ENCODE data around the gene ZNF792. TPM values are rescaled to one million over a fixed set of nuclear protein-coding genes. Genes with fewer than 3 reads are reported as not detected.

Gene ZNF792
- total and polyA plus RNA-seq, 2 of the 4 experiments (the other 2 are of a cell fraction), result 1.5 to 4.8 TPM

- Histone ChIP-seq H2BK20ac (ENCODE audit: low read depth, low read length) (no peak overlapping the region), H3K4ac (ENCODE audit: low read depth, low read length) (no peak overlapping the region), H2BK120ac (ENCODE audit: low read depth, low read length) (no peak overlapping the region), H2AK5ac (ENCODE audit: low read depth, low read length) (no peak overlapping the region), H2AFZ (replicated peaks; ENCODE audit: low read length, poor library complexity) (no peak overlapping the region), H3K4me2 (ENCODE audit: low read depth, low read length) (no peak overlapping the region), H3K36me3 (ENCODE audit: control insufficient read depth, insufficient read depth, low read length) (peaks cover 17% of the 10 kb centered on the region), H2AK9ac (replicated peaks; ENCODE audit: low read depth, low read length, poor library complexity) (no peak overlapping the region), H3K4me3 (ENCODE audit: insufficient read depth, low read depth, low read length) (no peak overlapping the region), H3K9me3 (ENCODE audit: control insufficient read depth, insufficient read depth, low read length) (peaks cover 21% of the 10 kb centered on the region), H3K18ac (ENCODE audit: low read depth, low read length) (no peak overlapping the region), H2BK5ac (ENCODE audit: low read depth, low read length, poor library complexity, severe bottlenecking) (no peak overlapping the region), H3K79me1 (ENCODE audit: low read depth in 1 of 2, low read length in 2 of 2) (peaks cover 9 to 16% of the 10 kb centered on the region in 2 experiments), H2BK15ac (ENCODE audit: low read depth, low read length) (no peak overlapping the region), H4K91ac (ENCODE audit: insufficient read depth, low read depth, low read length) (no peak overlapping the region), H3K27ac (ENCODE audit: insufficient read depth, low read length) (no peak overlapping the region), H3K14ac (replicated peaks; ENCODE audit: low read depth, low read length) (no peak overlapping the region), H3K27me3 (ENCODE audit: control insufficient read depth, insufficient read depth, low read length) (no peaks in the 10 kb centered on the region), H3K4me1 (ENCODE audit: control insufficient read depth, insufficient read depth, low read length) (no peaks in the 10 kb centered on the region), H3K9ac (ENCODE audit: low read depth, low read length) (no peak overlapping the region), H3K56ac (ENCODE audit: extremely low read depth, insufficient read depth, low read length) (no peak overlapping the region), H4K20me1 (ENCODE audit: insufficient read depth, low read length) (no peaks in the 10 kb centered on the region), H4K5ac (ENCODE audit: low read depth, low read length) (no peak overlapping the region), H3K9me1 (ENCODE audit: insufficient read depth, low read length) (no peaks in the 10 kb centered on the region), H4K8ac (ENCODE audit: low read depth in 2 of 2, low read length in 2 of 2) (no peak overlapping the region), H3K23ac (ENCODE audit: low read depth, low read length) (no peak overlapping the region)
- TF ChIP-seq MXI1 (IDR thresholded peaks at IDR 0.05; ENCODE audit: borderline replicate concordance, low read depth, low read length) (no peak), SMC3 (IDR thresholded peaks at IDR 0.05; ENCODE audit: low read depth, low read length) (no peak), CHD1 (IDR thresholded peaks at IDR 0.05; ENCODE audit: low read depth, low read length) (no peak), BHLHE40 (IDR thresholded peaks at IDR 0.05; ENCODE audit: low read depth, low read length) (no peak), POLR2A (IDR thresholded peaks at IDR 0.05; ENCODE audit: low read depth, low read length) (no peak), FOS (IDR thresholded peaks at IDR 0.05; ENCODE audit: low read depth, low read length) (no peak), RAD21 (IDR thresholded peaks at IDR 0.05; ENCODE audit: low read length) (no peak), MAZ (IDR thresholded peaks at IDR 0.05; ENCODE audit: borderline replicate concordance, low read depth, low read length) (no peak), RCOR1 (IDR thresholded peaks at IDR 0.05; ENCODE audit: insufficient replicate concordance, low read length) (no peak), CEBPB (IDR thresholded peaks at IDR 0.05; ENCODE audit: low read depth, low read length) (no peak)
- TF ChIP-seq, protein P1, sequence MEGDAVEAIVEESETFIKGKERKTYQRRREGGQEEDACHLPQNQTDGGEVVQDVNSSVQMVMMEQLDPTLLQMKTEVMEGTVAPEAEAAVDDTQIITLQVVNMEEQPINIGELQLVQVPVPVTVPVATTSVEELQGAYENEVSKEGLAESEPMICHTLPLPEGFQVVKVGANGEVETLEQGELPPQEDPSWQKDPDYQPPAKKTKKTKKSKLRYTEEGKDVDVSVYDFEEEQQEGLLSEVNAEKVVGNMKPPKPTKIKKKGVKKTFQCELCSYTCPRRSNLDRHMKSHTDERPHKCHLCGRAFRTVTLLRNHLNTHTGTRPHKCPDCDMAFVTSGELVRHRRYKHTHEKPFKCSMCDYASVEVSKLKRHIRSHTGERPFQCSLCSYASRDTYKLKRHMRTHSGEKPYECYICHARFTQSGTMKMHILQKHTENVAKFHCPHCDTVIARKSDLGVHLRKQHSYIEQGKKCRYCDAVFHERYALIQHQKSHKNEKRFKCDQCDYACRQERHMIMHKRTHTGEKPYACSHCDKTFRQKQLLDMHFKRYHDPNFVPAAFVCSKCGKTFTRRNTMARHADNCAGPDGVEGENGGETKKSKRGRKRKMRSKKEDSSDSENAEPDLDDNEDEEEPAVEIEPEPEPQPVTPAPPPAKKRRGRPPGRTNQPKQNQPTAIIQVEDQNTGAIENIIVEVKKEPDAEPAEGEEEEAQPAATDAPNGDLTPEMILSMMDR (conservative IDR thresholded peaks at IDR 0.05; ENCODE audit: low read depth, low read length), result no peak
- DNase-seq, result no peak
- dilution Hi-C loops (cut with HindIII; ENCODE audit: low sequenced_read_pairs, unreplicated experiment) (no loop called here), in situ Hi-C loops (cut with MboI; ENCODE audit: low sequenced_read_pairs) (no loop called here), intact Hi-C loops (cut with micrococcal nuclease) (no loop called here)
- no TSS peak for BruUV-seq (replicated peaks)
- ChIA-PET CTCF (no interaction called here), POLR2A (ENCODE audit: unreplicated experiment) (no interaction called here)
- no peak for ATAC-seq (ENCODE audit: low read depth)
These were observed 10.9 kb downstream of the ZNF792 start for GRCh38 chr19:34953092-34953491.

Measured in IMR-90 (cell line).